ENCODE measurements around the gene TASL. TPM values are rescaled to one million over a fixed set of nuclear protein-coding genes. Genes with fewer than 3 reads are reported as not detected.
A peak's percentile ranks its signal among the peaks of the same experiment; 100 is the strongest.
"Not testable (repeated sequence)": the region's sequence is repeated elsewhere in the genome, so short reads cannot be mapped to it uniquely, and the experiment has no call there.

The TASL gene
- not detected in 2 replicates for total RNA-seq (2014; rRNA removed; shearing (Covaris generic))
- not detected in 2 replicates for polyA plus RNA-seq (2014; cell fraction: nucleus; rRNA removed)

- no peak for DNase-seq (ENCODE audit: extremely low read depth, low read depth)
These were observed at the start of gene TASL for GRCh38 chrX:30577362-30577991. TASL (minus strand) TSS chrX:30577766; CDS start chrX:30560355, 17,411 bp downstream.

DNA sequence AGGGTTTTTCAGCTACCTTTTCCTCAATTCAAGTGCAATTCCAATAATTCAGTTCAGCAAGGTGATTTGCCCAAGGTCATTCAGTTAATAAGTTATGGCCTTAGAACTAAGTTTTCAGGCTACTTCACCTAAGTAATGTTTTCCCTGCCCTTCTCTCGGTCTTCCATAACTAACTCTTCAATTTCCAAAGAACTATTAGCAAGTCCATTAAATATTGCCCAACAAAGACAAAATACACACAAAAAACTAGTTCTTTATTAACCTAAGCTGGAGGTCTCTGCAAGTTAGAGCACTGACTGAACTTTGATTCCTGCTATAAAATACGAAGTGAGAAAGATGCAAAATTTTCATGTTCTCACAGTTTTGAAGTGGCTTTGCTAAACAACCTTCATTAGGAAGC lies 48.8 kb upstream of the TASL start:
- no peak for DNase-seq (ENCODE audit: extremely low read depth, low read depth)

GRCh38 chrX:30622361-30622760 lies 44.8 kb upstream of the TASL start:
- no peak for DNase-seq (ENCODE audit: extremely low read depth, low read depth)

- no peak for DNase-seq (ENCODE audit: extremely low read depth, low read depth)
These were observed 43.5 kb upstream of the TASL start for GRCh38 chrX:30620980-30621618.

GRCh38 chrX:30620125-30620524 lies 42.6 kb upstream of the TASL start:
- DNase-seq (ENCODE audit: extremely low read depth, low read depth) = no peak

DNA sequence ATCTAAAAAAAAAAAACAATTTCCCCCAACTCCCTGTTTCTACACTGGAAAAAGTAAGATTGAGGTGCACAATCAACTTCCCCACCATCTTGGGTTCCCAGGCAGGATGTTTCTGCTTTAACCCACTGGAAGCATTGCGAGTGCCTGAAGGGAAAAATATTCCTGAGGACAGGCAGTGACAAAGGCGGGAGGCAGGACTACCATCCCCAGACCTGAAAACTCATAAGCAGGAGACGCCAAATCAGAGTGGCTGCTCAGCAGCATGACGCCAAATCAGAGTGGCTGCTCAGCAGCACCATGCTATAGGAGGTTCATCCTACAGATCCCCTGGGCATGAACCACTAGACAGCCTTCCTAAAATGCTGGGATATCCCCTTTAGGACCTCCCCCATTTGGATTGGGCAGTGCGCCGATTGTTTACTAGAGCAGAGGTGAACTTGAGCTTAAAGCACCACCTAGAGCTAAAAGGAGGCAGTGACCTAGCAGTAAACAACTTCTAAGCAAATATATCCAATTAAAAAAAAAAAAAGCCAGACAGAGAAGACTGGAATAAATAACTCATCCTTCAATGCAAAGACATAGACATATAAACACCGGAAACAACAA lies 40.7 kb upstream of the TASL start:
- DNase-seq (ENCODE audit: extremely low read depth, low read depth) = no peak

- DNase-seq (ENCODE audit: extremely low read depth, low read depth) = no peak
These were observed 37.7 kb upstream of the TASL start for GRCh38 chrX:30615229-30615628.

GRCh38 chrX:30613721-30614120 lies 36.2 kb upstream of the TASL start:
- DNase-seq (ENCODE audit: extremely low read depth, low read depth) = peak; percentile 25

GRCh38 chrX:30612250-30612655 lies 34.7 kb upstream of the TASL start:
- peak; percentile 46 for DNase-seq (ENCODE audit: extremely low read depth, low read depth)

DNA sequence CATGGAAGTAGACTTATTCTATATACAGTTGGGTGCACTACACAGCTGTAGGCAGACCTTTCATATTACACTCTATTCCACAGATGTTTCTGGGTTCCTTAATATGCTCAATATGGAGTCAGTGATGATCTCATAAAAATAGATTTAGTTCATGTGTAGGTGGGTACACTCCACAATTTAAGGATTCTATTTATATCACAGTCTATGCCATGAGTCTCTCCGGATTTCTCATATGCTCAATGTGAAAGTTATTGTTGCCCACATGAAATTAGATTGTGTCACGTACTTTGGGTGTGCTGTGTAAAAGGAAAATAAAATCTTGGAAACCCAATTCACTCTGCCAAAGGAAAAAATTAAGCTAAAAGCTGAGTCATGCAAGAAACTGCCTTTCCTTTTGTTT lies 32.5 kb upstream of the TASL start:
- no peak for DNase-seq (ENCODE audit: extremely low read depth, low read depth)

DNA sequence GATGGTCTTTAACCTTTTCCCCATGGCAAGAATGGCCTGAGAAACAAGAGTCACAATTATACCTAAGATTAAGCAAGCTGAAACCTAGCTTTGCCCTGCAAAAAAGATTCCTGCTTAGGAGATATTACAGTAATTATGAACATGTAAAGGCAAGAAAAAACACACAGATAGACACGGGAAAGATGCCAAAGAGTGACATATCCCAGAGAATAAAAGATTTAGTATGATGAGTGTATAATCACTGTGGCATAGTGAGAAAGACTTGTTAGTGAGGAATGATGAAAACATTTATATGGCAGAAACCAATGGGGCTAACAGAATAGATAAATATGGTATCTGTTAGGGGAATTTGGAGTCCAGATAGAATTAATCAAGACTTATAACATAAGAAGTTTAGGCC lies 29.6 kb upstream of the TASL start:
- no peak for DNase-seq (ENCODE audit: extremely low read depth, low read depth)

DNA sequence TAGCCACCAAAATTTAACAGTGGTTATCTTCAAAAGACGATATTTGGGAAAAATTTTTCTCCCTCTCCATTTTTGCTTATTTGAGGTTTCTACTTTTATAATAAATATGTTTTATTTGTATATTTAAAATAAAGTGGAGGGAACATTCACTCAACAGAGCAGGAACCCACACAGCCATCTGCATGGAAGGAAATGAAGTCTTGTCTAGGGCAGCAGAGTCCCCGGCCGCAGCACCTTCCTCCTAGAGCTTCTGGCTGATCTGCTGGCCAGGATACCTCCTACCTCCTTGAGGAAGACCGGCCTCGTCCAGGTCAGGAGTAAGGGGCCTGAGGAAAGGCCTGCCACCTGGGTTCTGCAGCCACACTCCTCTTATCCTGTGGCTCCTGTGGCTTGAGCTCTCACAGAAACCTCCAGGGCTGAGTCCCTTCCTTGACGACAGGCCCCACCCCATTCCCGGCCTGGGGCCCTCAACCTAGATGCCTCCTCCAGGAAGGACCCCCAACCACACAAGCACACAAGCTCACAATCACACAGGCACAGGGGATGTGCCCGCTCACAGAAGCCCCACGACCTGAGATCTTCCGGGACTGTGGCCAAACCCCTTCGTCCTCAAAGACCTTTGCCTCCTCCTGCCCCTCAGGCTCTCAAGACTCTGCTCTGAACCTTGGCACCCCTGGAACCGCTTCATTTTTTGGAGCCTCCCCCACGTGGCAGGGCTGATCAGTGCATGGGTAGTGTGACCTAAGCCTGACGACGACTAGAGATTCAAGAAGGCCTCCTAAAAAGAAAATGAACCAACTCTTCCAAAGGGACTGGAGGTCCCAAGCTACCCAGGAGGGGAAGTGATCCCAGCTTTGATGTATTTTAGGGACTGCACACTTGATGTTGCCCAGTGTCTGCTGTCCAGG lies 23.0 kb upstream of the TASL start:
- DNase-seq (ENCODE audit: extremely low read depth, low read depth) = not testable (repeated sequence)

DNA sequence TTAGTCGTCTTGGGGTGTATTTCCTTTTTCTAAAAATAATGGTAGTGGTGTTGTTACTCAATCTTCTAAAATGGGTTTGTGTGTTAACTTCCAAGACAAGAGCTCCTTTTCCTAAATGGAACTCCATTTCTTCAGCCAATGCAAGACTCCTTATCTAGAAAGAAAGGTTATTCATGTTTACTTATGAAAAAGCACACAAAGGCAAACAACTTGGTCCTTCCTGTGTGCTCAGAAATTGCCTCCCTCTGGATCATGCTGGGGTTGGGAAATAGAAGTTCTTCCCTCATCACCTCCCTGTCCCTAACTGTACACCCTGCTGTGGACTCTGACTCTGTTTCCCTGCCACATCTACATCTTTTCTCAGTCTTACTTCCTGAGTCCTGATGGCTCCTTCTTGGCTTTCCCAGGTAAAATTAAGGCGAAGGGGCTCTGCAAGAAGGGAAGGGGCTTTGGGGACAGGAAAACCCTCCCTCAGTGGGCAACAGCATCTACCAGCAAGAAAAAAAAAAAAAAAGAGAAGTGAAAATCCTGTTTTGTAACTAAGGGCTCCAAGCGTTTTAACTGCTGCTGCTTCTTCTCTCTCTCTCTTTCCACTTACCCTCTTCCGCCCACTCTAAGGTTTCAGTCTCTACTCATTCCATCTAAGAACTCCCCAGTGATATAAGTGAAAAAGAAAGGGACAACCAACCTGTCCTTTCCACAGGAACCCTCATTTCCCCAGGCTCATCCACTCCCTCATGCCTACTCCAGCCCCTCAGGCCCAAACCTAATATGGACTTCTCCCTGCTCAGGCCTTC lies 19.8 kb upstream of the TASL start:
- DNase-seq (ENCODE audit: extremely low read depth, low read depth) = no peak

- DNase-seq (ENCODE audit: extremely low read depth, low read depth) = no peak
These were observed 16.1 kb upstream of the TASL start for GRCh38 chrX:30593440-30594200.

GRCh38 chrX:30592831-30593230 lies 15.3 kb upstream of the TASL start:
- no peak for DNase-seq (ENCODE audit: extremely low read depth, low read depth)

DNA sequence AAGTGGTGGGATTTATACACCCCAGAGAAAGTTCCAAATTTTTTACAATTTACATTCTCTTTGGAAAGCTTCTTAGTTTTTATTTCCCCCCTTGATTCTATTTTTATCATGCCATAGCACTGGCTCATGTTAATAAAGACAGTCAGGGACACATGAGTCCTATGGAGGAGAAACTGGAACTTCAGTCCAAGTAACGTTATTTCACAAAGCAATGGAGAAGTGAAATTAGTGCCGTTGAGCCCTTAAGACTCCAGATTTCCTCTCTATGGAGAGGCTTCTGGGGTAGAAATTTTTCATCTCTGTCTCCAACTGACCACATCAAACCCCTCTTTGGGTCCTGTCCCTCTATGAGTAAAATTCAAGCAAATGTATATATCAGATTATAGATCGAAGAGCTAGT lies 12.8 kb upstream of the TASL start:
- DNase-seq (ENCODE audit: extremely low read depth, low read depth) = no peak

DNA sequence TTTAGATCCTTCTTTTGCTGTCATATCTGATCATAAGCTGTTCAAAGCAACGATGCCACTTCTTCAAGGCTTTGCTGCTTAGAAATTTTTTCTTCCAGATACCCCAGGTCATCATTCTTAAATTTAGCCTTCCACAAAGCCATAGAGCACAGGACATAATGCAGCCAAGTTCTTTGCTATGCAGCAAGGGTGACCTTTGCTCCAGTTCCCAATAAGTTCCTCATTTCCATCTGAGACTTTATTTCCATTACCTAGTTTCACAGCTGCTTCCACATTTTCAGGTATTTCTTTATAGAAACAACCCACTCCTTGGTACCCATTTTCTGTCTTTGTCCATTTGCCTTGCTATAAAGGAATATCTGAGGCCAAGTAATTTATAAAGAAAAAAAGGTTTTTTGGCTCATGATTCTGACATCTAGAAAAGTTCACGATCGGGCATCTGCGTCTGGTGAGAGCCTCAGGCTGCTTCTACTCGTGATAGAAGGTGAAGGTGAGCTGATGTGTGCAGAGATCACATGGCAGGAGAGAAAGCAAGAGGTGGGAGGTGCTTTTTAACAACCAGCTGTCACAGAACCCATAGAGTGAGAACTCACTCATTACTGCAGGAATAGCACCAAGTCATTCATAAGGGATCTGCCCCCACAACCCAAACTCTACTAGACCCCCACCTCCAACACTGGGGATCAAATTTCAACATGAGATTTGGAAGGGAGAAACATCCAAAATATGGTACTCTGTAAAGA lies 11.8 kb upstream of the TASL start:
- DNase-seq (ENCODE audit: extremely low read depth, low read depth) = no peak

- DNase-seq (ENCODE audit: extremely low read depth, low read depth) = no peak
These were observed 8.9 kb upstream of the TASL start for GRCh38 chrX:30586516-30586915.

GRCh38 chrX:30582664-30583063 lies 5.1 kb upstream of the TASL start:
- no peak for DNase-seq (ENCODE audit: extremely low read depth, low read depth)
